Subcutaneous adipose tissue (tissue), 4 donors: ENCODE results near the gene MCAT. TPM values are rescaled to one million over a fixed set of nuclear protein-coding genes. Genes with fewer than 3 reads are reported as not detected.

Experiments used
- total RNA-seq, 4 donors: library from RNA; depleted of rRNA; stranded (reverse); fragments of >200 nt; gene quantifications; one replicate each; pipeline ENCODE4 v1.1.0, GENCODE V29; 2016
- TF ChIP-seq, protein P1 (sequence below): fragments of 450-650 bp; IDR thresholded peaks from one replicate; pipeline ENCODE4 v1.5.1; 2016; ENCODE audit warnings: low read depth, mild to moderate bottlenecking, control low read depth, antibody characterized with exemption, moderate library complexity

The MCAT gene
- total RNA-seq, 4 donors from 2014 or later = 6.7 to 27.9 (median 16.6) TPM

DNA sequence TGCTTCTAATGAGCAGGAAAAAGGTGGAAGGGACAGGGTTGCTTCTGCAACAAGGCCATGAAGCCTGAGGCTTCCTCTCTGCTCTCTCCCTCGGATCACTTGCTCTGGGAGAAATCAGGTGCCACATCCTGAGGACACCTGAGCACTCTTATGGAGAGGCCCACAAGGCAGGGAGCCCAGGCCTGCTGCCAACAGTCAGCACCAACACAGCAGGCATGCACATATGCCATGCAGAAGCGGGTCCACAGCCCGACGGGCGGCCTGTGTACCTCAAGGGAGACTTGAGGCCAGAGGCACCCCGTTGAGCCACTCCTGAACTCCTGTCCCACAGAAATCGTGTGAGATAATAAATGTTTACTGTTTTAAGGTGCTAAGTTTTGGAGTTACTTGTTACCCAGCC lies 34.3 kb upstream of the MCAT start:
- TF ChIP-seq, protein P1, sequence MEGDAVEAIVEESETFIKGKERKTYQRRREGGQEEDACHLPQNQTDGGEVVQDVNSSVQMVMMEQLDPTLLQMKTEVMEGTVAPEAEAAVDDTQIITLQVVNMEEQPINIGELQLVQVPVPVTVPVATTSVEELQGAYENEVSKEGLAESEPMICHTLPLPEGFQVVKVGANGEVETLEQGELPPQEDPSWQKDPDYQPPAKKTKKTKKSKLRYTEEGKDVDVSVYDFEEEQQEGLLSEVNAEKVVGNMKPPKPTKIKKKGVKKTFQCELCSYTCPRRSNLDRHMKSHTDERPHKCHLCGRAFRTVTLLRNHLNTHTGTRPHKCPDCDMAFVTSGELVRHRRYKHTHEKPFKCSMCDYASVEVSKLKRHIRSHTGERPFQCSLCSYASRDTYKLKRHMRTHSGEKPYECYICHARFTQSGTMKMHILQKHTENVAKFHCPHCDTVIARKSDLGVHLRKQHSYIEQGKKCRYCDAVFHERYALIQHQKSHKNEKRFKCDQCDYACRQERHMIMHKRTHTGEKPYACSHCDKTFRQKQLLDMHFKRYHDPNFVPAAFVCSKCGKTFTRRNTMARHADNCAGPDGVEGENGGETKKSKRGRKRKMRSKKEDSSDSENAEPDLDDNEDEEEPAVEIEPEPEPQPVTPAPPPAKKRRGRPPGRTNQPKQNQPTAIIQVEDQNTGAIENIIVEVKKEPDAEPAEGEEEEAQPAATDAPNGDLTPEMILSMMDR = no peak

DNA sequence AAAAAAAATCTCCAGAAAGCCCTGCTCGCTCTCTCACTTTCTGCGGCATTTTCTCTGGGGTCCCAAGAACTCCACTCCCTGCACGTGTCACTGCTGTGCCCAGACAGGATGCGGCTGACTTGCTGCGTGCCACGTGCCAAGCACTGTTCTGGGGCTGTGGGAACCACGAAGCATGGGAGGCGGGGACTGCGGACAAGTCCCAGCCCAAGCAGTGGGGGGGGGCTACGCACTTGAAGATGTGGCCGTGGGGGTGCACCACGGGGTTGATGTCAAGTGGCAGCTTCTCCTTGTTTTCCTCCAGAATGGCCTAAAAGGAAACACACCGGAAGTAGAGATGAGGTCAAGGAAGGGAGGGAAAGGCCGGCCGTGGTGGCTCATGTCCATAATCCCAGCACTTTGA lies 32.9 kb upstream of the MCAT start:
- TF ChIP-seq, protein P1 = no peak

DNA sequence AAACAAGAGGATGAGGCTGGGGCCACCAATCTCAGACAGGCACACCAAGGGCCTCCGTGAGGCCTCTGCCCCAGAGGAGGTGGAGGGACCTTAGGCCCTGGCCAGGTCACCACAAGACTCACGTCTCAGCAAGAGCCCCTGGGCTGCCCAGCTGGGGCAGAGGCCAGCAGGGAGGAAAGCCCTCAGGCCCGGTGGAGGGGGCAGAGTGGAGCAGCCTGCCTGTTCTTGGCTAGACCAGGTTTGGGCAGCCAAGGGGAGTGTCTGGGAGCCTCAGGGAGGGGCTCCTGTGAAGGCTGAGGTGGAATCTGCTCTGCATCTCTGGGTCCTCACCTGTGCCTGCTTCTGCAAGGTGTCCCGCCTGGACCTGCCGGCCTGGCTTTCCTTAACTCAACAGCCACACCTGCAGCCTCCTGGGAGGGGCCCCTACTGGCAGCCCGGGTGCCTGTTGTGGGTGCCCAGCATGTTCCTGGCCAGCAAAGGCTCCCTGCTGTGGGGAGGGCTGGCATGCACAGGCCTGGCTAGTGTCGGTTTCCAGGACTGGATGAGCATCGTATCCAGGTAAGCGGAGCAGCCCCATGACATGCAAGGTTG lies 31.8 kb upstream of the MCAT start:
- TF ChIP-seq, protein P1 = no peak

DNA sequence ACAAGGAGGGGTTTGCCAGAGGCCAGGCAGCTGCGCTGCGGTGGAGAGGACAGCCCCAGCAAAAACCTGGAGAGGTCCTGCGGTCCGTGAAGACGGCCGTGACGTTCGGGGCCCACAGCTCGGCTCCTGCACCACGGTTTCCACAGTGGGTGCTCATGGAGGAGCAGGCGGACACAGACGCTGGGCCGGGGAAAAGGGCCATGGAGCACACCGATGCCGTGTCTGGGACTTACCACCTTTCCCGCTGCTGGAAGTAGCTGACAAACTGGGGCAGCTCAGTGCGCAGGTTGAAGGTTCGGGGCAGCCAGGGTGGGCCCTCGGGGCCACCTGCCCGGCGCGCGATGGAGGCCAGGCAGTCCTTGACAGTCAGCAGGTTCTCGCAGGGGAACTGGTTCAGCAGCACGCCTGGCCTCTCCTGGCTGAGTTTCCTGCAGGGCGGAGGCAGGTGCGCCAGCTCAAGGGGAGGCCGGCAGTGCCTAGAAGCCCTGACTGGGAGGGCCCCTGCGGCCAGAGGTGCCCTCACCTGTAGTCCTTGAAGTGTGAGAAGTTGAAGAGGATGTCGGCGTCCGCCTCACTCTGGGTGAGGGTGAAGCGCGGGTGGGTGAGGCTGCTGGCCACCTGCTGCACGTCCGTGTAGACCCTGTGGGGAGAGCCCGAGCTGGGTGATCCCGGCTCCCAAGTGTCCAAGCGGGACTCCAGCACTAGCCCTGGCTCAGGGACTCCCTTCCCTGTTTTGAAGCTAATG lies 30.9 kb upstream of the MCAT start:
- TF ChIP-seq, protein P1 = no peak

DNA sequence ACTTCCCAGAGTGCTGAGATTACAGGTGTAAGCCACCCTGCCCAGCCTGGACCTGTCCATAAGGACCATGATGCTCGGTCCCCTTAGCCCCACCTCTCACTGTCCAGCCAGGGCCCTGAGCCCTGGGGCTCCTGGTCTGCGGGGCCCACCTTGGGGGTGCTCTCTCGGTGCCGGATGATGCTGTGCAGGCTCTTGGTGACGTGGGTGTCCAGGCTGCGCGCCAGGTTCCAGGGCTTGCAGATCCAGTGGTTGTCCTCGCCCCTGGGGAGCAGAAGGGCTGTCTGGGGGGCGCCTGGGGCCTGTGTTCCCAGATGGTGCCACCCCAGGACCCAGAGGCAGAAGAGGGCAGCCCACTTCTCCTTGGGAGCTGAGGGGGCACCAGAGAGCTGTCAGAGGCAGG lies 30.4 kb upstream of the MCAT start:
- TF ChIP-seq, protein P1 = no peak

DNA sequence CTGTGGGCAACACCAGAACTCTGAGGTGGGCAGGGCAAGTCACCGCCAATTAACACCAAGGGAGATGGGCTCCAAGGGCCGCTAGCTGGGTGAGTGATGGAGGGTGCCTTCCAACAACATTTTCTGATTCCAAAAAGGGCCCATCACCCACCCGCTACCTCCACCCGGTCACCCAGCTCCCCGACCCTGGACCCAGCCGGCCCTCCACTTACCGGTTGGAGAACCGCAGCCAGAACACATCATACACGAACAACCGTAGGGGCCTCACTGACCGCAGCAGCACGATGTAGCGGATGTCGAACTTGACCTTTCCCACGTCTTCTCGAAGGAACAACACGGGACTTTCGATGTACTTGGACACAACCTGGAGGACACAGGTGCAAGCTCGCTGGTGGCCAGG lies 29.0 kb upstream of the MCAT start:
- TF ChIP-seq, protein P1 = no peak

DNA sequence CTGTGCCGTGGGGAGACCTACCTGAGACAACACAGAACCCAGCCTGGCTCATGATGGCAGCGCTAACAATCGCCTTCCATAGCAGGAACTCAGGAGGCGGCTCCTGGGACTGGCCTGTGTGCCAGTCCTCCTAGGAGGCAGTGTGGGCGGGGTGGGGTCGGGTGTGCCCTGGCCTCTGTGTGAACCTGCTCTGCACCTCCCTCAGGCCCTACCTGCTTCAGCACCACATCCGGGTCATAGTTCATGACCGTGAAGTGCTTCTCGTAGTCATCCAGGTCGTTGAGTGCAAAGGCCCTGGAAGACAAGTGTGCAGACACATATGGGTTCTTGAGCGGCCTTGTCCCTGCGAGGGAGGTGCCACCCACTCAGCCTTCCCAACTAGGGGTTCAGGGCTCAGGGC lies 28.4 kb upstream of the MCAT start:
- TF ChIP-seq, protein P1 = no peak
